ENCODE measurements around the gene NLGN4X.

DNA sequence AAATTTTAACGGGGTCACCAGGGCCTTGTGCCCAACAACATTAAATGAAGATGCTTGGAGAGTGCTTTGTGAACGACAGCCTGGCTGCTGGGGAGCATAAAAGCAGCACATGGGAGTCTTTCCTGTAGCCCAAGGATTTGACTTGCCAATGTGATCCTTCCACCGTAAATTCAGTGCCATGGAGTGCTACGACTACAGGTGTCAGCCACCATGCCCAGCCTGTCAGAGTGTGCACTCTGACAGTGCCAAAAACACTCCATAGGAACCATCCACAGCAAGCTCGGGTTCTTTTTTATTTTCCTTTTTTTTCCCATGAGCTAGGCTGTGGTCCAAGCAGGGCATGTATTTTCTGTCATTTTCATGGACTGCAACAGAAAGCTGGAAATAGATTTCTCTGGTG lies 156.9 kb downstream of the NLGN4X start:
- TF ChIP-seq, protein P1, sequence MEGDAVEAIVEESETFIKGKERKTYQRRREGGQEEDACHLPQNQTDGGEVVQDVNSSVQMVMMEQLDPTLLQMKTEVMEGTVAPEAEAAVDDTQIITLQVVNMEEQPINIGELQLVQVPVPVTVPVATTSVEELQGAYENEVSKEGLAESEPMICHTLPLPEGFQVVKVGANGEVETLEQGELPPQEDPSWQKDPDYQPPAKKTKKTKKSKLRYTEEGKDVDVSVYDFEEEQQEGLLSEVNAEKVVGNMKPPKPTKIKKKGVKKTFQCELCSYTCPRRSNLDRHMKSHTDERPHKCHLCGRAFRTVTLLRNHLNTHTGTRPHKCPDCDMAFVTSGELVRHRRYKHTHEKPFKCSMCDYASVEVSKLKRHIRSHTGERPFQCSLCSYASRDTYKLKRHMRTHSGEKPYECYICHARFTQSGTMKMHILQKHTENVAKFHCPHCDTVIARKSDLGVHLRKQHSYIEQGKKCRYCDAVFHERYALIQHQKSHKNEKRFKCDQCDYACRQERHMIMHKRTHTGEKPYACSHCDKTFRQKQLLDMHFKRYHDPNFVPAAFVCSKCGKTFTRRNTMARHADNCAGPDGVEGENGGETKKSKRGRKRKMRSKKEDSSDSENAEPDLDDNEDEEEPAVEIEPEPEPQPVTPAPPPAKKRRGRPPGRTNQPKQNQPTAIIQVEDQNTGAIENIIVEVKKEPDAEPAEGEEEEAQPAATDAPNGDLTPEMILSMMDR (IDR thresholded peaks at IDR 0.05; ENCODE audit: low read length), result no peak
- no peak for TF ChIP-seq EZH2 (IDR thresholded peaks at IDR 0.05; ENCODE audit: borderline replicate concordance, low read length)

Data from OCI-LY1 (cell line).